ENCODE results near the gene TFF1.

Gene TFF1

GRCh38 chr21:42317826-42318746 is 48.2 kb downstream of the TFF1 start:
- DNase-seq (ENCODE audit: low read depth) = no peak

DNA sequence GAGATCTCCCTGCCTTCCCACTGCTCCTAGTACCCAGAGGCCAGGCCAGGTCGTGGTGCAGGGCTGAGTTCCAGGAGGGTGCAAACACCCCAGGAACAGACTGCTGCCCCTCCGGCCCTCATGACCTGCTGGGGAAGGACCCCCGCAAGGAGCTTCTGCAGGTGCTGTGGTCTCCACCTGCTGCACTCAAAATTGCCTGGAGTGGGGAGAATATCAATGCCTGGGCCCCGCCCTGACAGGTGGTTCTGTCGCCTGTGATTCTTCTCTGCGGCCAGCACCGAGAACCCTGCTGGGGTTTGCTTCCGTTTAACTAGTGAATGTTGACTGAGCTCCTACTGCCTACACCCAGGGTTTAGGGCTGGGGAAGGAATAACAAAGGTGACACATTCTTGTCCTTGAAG is 49.0 kb downstream of the TFF1 start:
- DNase-seq (ENCODE audit: low read depth) = no peak

- DNase-seq (ENCODE audit: low read depth) = no peak
Measured at GRCh38 chr21:42316891-42317290, 49.4 kb downstream of the TFF1 start.

DNA sequence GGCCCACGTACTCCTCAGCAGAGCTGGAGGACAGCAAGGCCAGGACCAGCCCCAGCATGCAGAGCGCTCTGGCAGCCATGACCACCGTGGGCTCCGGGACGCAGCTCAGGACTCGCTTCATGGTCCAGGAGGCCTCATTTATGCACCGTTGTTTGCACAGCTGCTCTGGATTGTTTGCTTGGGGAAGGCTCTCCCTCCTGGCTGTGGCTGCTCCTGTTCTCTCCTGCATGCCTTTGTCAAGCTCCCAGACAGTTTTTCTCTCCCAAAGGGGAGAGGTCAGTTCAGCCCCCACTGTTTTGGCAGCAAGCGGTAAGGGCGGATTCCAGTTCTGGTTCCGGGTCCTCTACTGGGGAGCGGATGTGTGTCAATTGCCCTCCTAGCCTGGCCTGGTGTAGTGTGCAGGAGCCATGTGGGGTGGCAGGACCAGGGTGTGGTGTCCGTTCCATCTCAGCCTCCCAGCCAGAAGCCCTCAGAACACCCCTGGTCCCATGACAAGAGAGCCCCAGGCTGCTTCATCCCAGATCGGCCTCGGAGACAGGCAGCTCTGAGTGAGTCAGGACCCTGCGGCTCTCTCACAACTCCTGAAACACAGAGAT is 50.9 kb downstream of the TFF1 start, which contains the start of gene TFF3:
TSS of gene TFF3 (minus strand) at position 114 of the 596 bp plus-strand sequence. CDS start at position 79, 35 bp downstream.
- DNase-seq (ENCODE audit: low read depth) = no peak

DNA sequence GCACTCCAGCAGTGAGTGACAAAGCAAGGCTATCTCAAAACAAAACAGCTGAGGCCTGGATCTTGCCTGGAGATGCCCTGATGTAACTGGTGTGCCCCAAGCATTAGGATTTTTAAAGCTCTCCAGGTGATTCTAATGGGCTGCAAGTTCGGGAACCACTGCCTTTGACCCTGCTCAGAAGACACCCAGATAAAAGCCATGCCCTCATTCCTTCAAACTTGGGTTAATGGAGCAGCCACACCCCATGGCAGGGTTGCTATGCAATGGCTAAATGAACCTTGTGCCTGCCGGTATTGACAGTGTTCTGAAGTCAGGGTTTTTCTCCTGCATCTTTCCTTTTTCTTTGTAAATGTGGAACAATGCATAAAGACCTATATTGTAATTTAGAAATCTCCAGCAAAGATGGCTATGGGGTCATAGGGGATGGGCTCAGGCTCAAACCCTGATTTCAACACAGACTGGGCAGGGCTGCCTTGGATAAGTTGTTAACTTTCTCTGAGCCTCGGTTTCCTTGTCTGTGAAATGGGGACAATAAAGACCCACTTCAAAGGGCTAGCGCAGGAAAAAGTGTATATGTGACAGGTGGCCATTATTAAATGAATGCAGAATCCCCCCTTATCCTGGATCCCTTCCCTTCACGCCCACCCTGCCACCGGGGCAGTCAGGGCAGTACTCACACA is 51.6 kb downstream of the TFF1 start:
- DNase-seq (ENCODE audit: low read depth) = no peak

DNA sequence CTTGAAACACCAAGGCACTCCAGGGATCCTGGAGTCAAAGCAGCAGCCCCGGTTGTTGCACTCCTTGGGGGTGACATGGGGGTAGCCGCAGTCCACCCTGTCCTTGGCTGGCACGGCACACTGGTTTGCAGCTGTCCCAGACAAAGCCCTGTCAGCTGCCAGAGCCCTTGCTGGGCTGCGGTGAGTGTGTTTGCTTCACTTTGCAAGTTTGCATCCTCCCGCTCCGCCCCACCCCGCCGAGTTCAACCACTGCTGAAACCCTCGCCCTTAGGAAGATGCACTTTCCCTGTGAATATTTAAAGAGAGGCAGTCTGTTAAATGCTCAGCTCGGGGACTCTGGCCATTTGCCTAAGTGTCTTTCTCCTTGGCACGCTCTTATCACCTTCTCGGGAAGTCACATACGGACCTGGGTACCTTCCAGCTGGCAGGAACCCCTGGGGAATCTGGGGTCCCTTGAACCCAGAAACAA is 52.8 kb downstream of the TFF1 start:
- DNase-seq (ENCODE audit: low read depth) = no peak

DNA sequence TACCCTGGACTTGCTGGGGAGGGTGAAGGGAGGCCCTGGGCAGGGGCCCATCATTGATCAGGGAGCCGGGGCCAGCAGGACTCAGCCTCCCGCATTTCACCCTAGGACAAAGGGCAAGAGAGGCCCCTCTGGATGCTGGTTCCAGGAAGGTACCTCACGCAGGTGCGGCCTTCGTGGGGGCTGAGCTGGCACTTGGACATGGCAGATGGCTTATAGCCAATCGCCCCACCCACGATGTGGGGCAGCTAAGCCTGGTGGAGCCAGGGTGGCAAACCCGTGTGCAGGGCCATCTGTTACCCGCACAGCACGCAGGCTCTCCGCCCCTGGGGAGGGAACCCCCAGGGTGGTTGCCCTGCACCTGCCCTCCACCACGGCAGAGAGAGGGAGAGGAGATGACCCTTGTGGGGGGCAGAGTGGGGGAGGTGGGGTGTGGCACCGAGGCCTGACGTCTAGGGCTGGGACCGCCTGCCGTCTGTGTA is 53.7 kb downstream of the TFF1 start:
- no peak for DNase-seq (ENCODE audit: low read depth)
